Thymus (tissue), 11 donors: Measurements from ENCODE around the gene ABCA10. TPM values are rescaled to one million over a fixed set of nuclear protein-coding genes. Genes with fewer than 3 reads are reported as not detected.
"Not testable (repeated sequence)": the region's sequence is repeated elsewhere in the genome, so short reads cannot be mapped to it uniquely, and the experiment has no call there.

Experiments used
- DNase-seq, 9 donors: peaks; one replicate each; pipeline ENCODE4 v3.0.0-alpha.2; 2013; ENCODE audit warnings: low spot score in 9 of 9, low read depth in 6 of 9, missing footprints in 1 of 9
- H3K27ac ChIP-seq, 2 donors: one replicate each; pipeline ENCODE4 v1.5.1; 2013; ENCODE audit warnings: control low read depth in 1 of 2, low read depth in 1 of 2, low read length in 1 of 2, mild to moderate bottlenecking in 1 of 2, moderate library complexity in 1 of 2
- H3K27me3 ChIP-seq, 2 donors: one replicate each; pipeline ENCODE4 v1.5.1; 2013; ENCODE audit warnings: low read length in 1 of 2; ENCODE audit not compliant: control insufficient read depth in 2 of 2, insufficient read depth in 1 of 2
- H3K36me3 ChIP-seq, 2 donors: one replicate each; pipeline ENCODE4 v1.5.1; 2013; ENCODE audit warnings: low read length in 1 of 2, mild to moderate bottlenecking in 1 of 2, moderate library complexity in 1 of 2; ENCODE audit not compliant: control insufficient read depth in 2 of 2, insufficient read depth in 2 of 2
- H3K4me1 ChIP-seq, 2 donors: one replicate each; pipeline ENCODE4 v1.5.1; 2013; ENCODE audit warnings: low read length in 2 of 2; ENCODE audit not compliant: control insufficient read depth in 2 of 2, insufficient read depth in 2 of 2
- H3K4me3 ChIP-seq, 2 donors: one replicate each; pipeline ENCODE4 v1.5.1; 2013; ENCODE audit warnings: low read length in 2 of 2, control low read depth in 1 of 2, mild to moderate bottlenecking in 1 of 2
- H3K9me3 ChIP-seq, 2 donors: one replicate each; pipeline ENCODE4 v1.5.1; 2013; ENCODE audit warnings: low read length in 1 of 2, mild to moderate bottlenecking in 1 of 2; ENCODE audit not compliant: control insufficient read depth in 2 of 2, insufficient read depth in 1 of 2
- WGBS: extraction: QIAGEN DNeasy Blood & Tissue Kit; methylation state at CpG from one replicate; pipeline ENCODE4 v1.1.7; 2013; 5-methylcytosine and 5-hydroxymethylcytosine counted together
- polyA plus RNA-seq: library from polyadenylated mRNA; stranded (reverse); fragments of 200-250 nt; gene quantifications from one replicate; pipeline ENCODE4 v1.2.3, GENCODE V29; 2013
- total RNA-seq: library from RNA; stranded (reverse); fragments of 120-200 nt; gene quantifications from one replicate; pipeline ENCODE4 v1.2.4, GENCODE V29; 2013
- donor health status: healthy.

ABCA10 gene
- total and polyA plus RNA-seq, 2 donors: 1.1 to 11.0 TPM

- Histone ChIP-seq H3K9me3 (no peaks in the 10 kb centered on the region), H3K27ac (no peak overlapping the region), H3K4me1 (no peaks in the 10 kb centered on the region), H3K4me3 (no peak overlapping the region), H3K27me3 (no peaks in the 10 kb centered on the region), H3K36me3 (no peaks in the 10 kb centered on the region)
- DNase-seq: no peak
- WGBS: 92% methylated on average over 1 of the region's 1 CpG
Observed at GRCh38 chr17:69176457-69176795, 52.2 kb downstream of the ABCA10 start.

- Histone ChIP-seq H3K9me3 (no peaks in the 10 kb centered on the region), H3K27me3 (no peaks in the 10 kb centered on the region), H3K4me3 (no peak overlapping the region), H3K27ac (no peak overlapping the region), H3K36me3 (no peaks in the 10 kb centered on the region), H3K4me1 (no peaks in the 10 kb centered on the region)
- WGBS: 97% methylated on average over 4 of the region's 4 CpGs
- peak in 1 of 9 donors; percentile 0 for DNase-seq
Observed at GRCh38 chr17:69175625-69176456, 52.8 kb downstream of the ABCA10 start.

GRCh38 chr17:69175262-69175624 lies 53.4 kb downstream of the ABCA10 start:
- DNase-seq: no peak
- H3K9me3 ChIP-seq: no peaks in the 10 kb centered on the region
- 98% methylated on average over 4 of the region's 4 CpGs for WGBS
- no peak overlapping the region for H3K27ac ChIP-seq
- H3K4me3 ChIP-seq: no peak overlapping the region
- H3K4me1 ChIP-seq: no peaks in the 10 kb centered on the region
- no peaks in the 10 kb centered on the region for H3K27me3 ChIP-seq
- H3K36me3 ChIP-seq: no peaks in the 10 kb centered on the region

- no peak for DNase-seq
- 97% methylated on average over 2 of the region's 2 CpGs for WGBS
- Histone ChIP-seq H3K4me3 (no peak overlapping the region), H3K27ac (no peak overlapping the region), H3K9me3 (no peaks in the 10 kb centered on the region), H3K36me3 (no peaks in the 10 kb centered on the region), H3K4me1 (no peaks in the 10 kb centered on the region), H3K27me3 (no peaks in the 10 kb centered on the region)
Observed at GRCh38 chr17:69173118-69173517, 55.5 kb downstream of the ABCA10 start.

GRCh38 chr17:69170377-69170776 lies 58.2 kb downstream of the ABCA10 start:
- H3K27me3 ChIP-seq: no peaks in the 10 kb centered on the region

GRCh38 chr17:69168642-69169041 lies 60.0 kb downstream of the ABCA10 start:
- not testable (repeated sequence) for H3K4me1 ChIP-seq, H3K36me3 ChIP-seq, H3K9me3 ChIP-seq, H3K4me3 ChIP-seq, H3K27ac ChIP-seq, H3K27me3 ChIP-seq, DNase-seq

More at GRCh38 chr17:69170377-69170776, 58.2 kb downstream of the ABCA10 start:
- H3K36me3 ChIP-seq: no peaks in the 10 kb centered on the region
- DNase-seq: no peak
- H3K9me3 ChIP-seq: no peaks in the 10 kb centered on the region
- no peaks in the 10 kb centered on the region for H3K4me1 ChIP-seq
- no peak overlapping the region for H3K27ac ChIP-seq
- H3K4me3 ChIP-seq: no peak overlapping the region

GRCh38 chr17:69166957-69167356 lies 61.7 kb downstream of the ABCA10 start:
- WGBS: 98% methylated on average over 2 of the region's 2 CpGs
- H3K36me3 ChIP-seq: no peaks in the 10 kb centered on the region

GRCh38 chr17:69164206-69164605 lies 64.4 kb downstream of the ABCA10 start:
- Histone ChIP-seq H3K4me1 (no peaks in the 10 kb centered on the region), H3K4me3 (no peak overlapping the region), H3K36me3 (no peaks in the 10 kb centered on the region), H3K27ac (no peak overlapping the region), H3K27me3 (no peaks in the 10 kb centered on the region), H3K9me3 (no peaks in the 10 kb centered on the region)
- no peak for DNase-seq

More at GRCh38 chr17:69166957-69167356, 61.7 kb downstream of the ABCA10 start:
- DNase-seq: no peak
- Histone ChIP-seq H3K27me3 (no peaks in the 10 kb centered on the region), H3K4me3 (no peak overlapping the region), H3K4me1 (no peaks in the 10 kb centered on the region), H3K27ac (no peak overlapping the region), H3K9me3 (no peaks in the 10 kb centered on the region)

- Histone ChIP-seq H3K27ac (no peak overlapping the region), H3K4me3 (no peak overlapping the region), H3K27me3 (no peaks in the 10 kb centered on the region), H3K9me3 (no peaks in the 10 kb centered on the region), H3K4me1 (no peaks in the 10 kb centered on the region), H3K36me3 (no peaks in the 10 kb centered on the region)
- DNase-seq: no peak
Observed at GRCh38 chr17:69159418-69159817, 69.2 kb downstream of the ABCA10 start.
